ENCODE measurements around the gene NETO2.

NETO2 gene

GRCh38 chr16:47052666-47053640 lies 90.8 kb downstream of the NETO2 start:
- no peaks in the 10 kb centered on the region for H3K27me3 ChIP-seq
- no peaks in the 10 kb centered on the region for H3K4me1 ChIP-seq
- TF ChIP-seq CTCF (IDR thresholded peaks at IDR 0.05; ENCODE audit: low read depth, low read length): no peak
- H3K36me3 ChIP-seq: no peaks in the 10 kb centered on the region
- no peaks in the 10 kb centered on the region for H3K9me3 ChIP-seq
- DNase-seq: no peak
- no peak overlapping the region for H3K4me3 ChIP-seq (ENCODE audit: low read depth, low read length)

GRCh38 chr16:47051031-47051430 lies 92.7 kb downstream of the NETO2 start:
- H3K36me3 ChIP-seq: no peaks in the 10 kb centered on the region
- H3K4me1 ChIP-seq: no peaks in the 10 kb centered on the region
- H3K9me3 ChIP-seq: no peaks in the 10 kb centered on the region
- no peak for DNase-seq
- TF ChIP-seq CTCF (IDR thresholded peaks at IDR 0.05; ENCODE audit: low read depth, low read length): no peak
- no peaks in the 10 kb centered on the region for H3K27me3 ChIP-seq
- no peak overlapping the region for H3K4me3 ChIP-seq (ENCODE audit: low read depth, low read length)

DNA sequence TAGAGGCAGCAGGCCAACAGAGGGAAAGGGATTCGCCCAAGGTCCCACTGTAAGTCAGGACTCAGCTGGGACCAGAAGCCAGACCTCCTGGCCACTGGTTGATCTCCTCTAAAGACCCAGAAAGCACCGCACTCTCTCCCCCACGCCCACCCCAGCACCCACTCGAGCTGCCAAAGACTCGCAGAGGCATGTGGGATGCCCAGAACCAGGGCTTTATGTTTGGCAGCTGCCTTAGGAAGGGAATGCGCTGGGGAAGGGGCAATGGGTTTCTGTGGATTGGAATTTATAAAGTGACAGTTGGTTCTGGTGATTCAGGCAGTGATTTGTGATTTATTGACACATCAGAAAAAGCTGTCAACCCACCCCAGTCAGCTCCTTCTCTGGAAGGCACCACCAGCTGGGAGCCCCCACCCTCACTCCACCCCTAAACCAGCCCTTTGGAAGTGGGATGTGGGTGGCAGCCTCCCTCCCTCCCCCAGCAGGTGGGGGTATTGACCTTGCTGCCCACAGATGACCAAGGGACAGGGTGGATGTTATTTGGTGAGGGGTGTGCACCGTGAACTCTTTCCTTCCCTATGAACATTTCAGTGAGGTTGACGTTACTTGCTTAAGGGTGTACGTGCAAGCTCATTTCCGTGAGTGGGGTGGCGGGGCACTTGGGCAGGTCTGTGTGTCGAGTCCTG lies 93.7 kb downstream of the NETO2 start:
- H3K4me3 ChIP-seq (ENCODE audit: low read depth, low read length): no peak overlapping the region
- no peaks in the 10 kb centered on the region for H3K9me3 ChIP-seq
- H3K4me1 ChIP-seq: no peaks in the 10 kb centered on the region
- TF ChIP-seq CTCF (IDR thresholded peaks at IDR 0.05; ENCODE audit: low read depth, low read length): no peak
- no peaks in the 10 kb centered on the region for H3K36me3 ChIP-seq
- no peaks in the 10 kb centered on the region for H3K27me3 ChIP-seq
- no peak for DNase-seq

GRCh38 chr16:47047524-47048203 lies 96.1 kb downstream of the NETO2 start:
- no peak for DNase-seq
- H3K36me3 ChIP-seq: no peaks in the 10 kb centered on the region
- H3K9me3 ChIP-seq: no peaks in the 10 kb centered on the region
- H3K4me1 ChIP-seq: no peaks in the 10 kb centered on the region
- no peak for TF ChIP-seq CTCF (IDR thresholded peaks at IDR 0.05; ENCODE audit: low read depth, low read length)
- no peaks in the 10 kb centered on the region for H3K27me3 ChIP-seq
- no peak overlapping the region for H3K4me3 ChIP-seq (ENCODE audit: low read depth, low read length)

DNA sequence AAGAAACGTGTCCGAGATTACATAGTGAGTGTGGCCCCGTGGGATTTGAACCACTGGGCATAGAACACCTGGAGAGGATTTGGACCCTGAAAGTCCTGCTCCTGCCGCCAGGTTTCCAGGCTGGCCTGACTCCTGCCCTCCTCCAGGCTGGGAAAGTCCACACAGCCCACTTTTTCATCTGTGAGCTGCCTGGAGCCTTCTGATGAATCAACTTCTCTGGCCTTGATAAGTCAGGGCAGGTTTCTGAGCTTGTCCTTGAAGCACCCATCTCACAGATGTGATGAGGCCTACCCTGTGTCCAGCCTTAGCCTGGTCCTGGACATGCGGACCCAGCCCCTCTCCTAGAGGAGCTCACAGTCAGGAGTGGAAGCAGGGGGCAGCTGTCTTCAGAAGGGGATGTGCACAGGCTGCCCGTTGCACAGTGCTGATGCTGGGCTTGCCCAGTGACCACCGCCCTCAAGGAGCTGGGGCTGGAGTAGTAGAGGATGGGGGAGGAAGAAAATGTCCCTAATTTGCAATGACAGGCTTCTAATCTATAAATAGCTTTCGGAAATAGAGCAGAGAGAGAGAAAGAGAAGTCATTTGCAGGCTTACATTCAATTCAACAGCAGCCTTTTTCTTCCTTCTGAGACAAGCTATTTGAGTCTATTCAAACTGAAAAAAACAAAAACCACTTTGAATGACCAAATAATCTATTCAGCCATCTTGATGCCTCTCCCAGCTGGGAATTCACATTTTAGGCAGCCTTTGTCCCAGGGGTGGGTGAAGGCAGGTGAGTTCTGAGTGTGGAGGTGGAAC lies 96.8 kb downstream of the NETO2 start:
- DNase-seq: no peak
- TF ChIP-seq CTCF (IDR thresholded peaks at IDR 0.05; ENCODE audit: low read depth, low read length): no peak
- no peaks in the 10 kb centered on the region for H3K27me3 ChIP-seq
- no peaks in the 10 kb centered on the region for H3K36me3 ChIP-seq
- no peaks in the 10 kb centered on the region for H3K9me3 ChIP-seq
- H3K4me1 ChIP-seq: no peaks in the 10 kb centered on the region
- no peak overlapping the region for H3K4me3 ChIP-seq (ENCODE audit: low read depth, low read length)

Data from BE2C (cell line).